PC-3 (cell line): ENCODE measurements around the gene NPBWR2. TPM values are rescaled to one million over a fixed set of nuclear protein-coding genes. Genes with fewer than 3 reads are reported as not detected.

Experiments
- ATAC-seq: fragments of 200-7000 bp; cut with Tn5 transposase; 2 replicates; pipeline ENCODE4 v1.9.1; 2020; ENCODE audit warnings: mild to moderate bottlenecking, moderate library complexity
- BruUV-seq: library from RNA; stranded (reverse); fragments of 400-500 nt; replicated peaks from 2 replicates; lab custom pipeline; 2021; lab: Mats Ljungman, UMichigan
- CTCF ChIA-PET: fragments of 300-600 bp; sonication (Branson Sonifier 250); formaldehyde crosslinking; loops from one replicate; lab custom pipeline; 2022; ENCODE audit warnings: antibody characterized with exemption; lab: Charles Lee
- POLR2A ChIA-PET: fragments of 300-600 bp; sonication (Branson Sonifier 250); formaldehyde crosslinking; loops from one replicate; lab custom pipeline; 2022; ENCODE audit warnings: antibody characterized with exemption; ENCODE audit not compliant: unreplicated experiment; lab: Charles Lee
- DNase-seq: peaks from one replicate; pipeline ENCODE4 v3.0.0-alpha.2; 2015
- H2AFZ ChIP-seq: fragments of 300-600 bp; sonication (generic); 2 replicates; pipeline ENCODE4 v1.6.0; 2016; ENCODE audit warnings: antibody characterized with exemption, low read length
- H3F3A ChIP-seq: fragments of 300-600 bp; sonication (generic); one replicate; pipeline ENCODE4 v1.6.0; 2017; ENCODE audit warnings: antibody characterized with exemption, low read length, control low read depth, mild to moderate bottlenecking; ENCODE audit not compliant: unreplicated experiment
- H3K27ac ChIP-seq: fragments of 300-600 bp; sonication (generic); 2 replicates; pipeline ENCODE4 v1.5.1; 2016; ENCODE audit warnings: mild to moderate bottlenecking, low read length
- H3K27me3 ChIP-seq: fragments of 300-600 bp; sonication (generic); 2 replicates; pipeline ENCODE4 v1.6.1; 2016; ENCODE audit warnings: low read length, mixed read lengths
- H3K36me3 ChIP-seq: fragments of 300-600 bp; sonication (generic); 2 replicates; pipeline ENCODE4 v1.6.1; 2016; ENCODE audit warnings: low read depth, mixed run types, low read length, mixed read lengths
- H3K4me1 ChIP-seq: fragments of 300-600 bp; sonication (generic); 2 replicates; pipeline ENCODE4 v1.5.1; 2016; ENCODE audit warnings: low read length; ENCODE audit not compliant: insufficient read depth
- H3K4me2 ChIP-seq: fragments of 300-600 bp; sonication (generic); 2 replicates; pipeline ENCODE4 v1.6.0; 2016; ENCODE audit warnings: low read length
- H3K4me3 ChIP-seq: fragments of 300-600 bp; sonication (generic); 2 replicates; pipeline ENCODE4 v1.5.1; 2016; ENCODE audit warnings: mild to moderate bottlenecking, low read length, mixed read lengths
- H3K79me2 ChIP-seq: fragments of 300-600 bp; sonication (generic); 2 replicates; pipeline ENCODE4 v1.6.1; 2017; ENCODE audit warnings: low read length, mixed read lengths
- H3K9ac ChIP-seq: fragments of 300-600 bp; sonication (generic); 2 replicates; pipeline ENCODE4 v1.6.0; 2016; ENCODE audit warnings: mild to moderate bottlenecking, low read length
- H3K9me2 ChIP-seq: fragments of 300-600 bp; sonication (generic); replicated peaks from 2 replicates; pipeline ENCODE4 v1.6.1; 2016; ENCODE audit warnings: mixed run types, low read length, mixed read lengths
- H3K9me3 ChIP-seq: fragments of 300-600 bp; sonication (generic); 2 replicates; pipeline ENCODE4 v1.6.1; 2016; ENCODE audit warnings: low read length, mixed read lengths
- H4K20me1 ChIP-seq: fragments of 300-600 bp; sonication (generic); 2 replicates; pipeline ENCODE4 v1.6.1; 2016; ENCODE audit warnings: low read length, mixed read lengths
- EZH2 ChIP-seq: fragments of 300-600 bp; sonication (generic); IDR thresholded peaks from one replicate; pipeline ENCODE4 v1.6.1; 2017; ENCODE audit warnings: antibody characterized with exemption, mild to moderate bottlenecking, low read length; ENCODE audit not compliant: unreplicated experiment
- EZH2phosphoT487 ChIP-seq: fragments of 300-600 bp; sonication (generic); IDR thresholded peaks from 2 replicates; pipeline ENCODE4 v1.6.1; 2018; ENCODE audit warnings: mild to moderate bottlenecking, antibody characterized with exemption, low read length, borderline replicate concordance
- intact Hi-C: fragments of 100-400 bp; cut with micrococcal nuclease; formaldehyde crosslinking; loops from 2 replicates; pipeline ENCODE4 v1.9.0; 2023
- total RNA-seq: library from RNA; depleted of rRNA; stranded (reverse); fragments of >200 nt; gene quantifications from 2 replicates; pipeline ENCODE4 v1.2.3, GENCODE V29; 2014
- TF ChIP-seq, protein P1 (sequence below): fragments of 300-600 bp; sonication (generic); conservative IDR thresholded peaks from 2 replicates; pipeline ENCODE4 v1.5.1; 2017; ENCODE audit warnings: antibody characterized with exemption, low read depth, mild to moderate bottlenecking, low read length

NPBWR2 gene
- total RNA-seq, 1 experiment from 2014 or later: not detected

DNA sequence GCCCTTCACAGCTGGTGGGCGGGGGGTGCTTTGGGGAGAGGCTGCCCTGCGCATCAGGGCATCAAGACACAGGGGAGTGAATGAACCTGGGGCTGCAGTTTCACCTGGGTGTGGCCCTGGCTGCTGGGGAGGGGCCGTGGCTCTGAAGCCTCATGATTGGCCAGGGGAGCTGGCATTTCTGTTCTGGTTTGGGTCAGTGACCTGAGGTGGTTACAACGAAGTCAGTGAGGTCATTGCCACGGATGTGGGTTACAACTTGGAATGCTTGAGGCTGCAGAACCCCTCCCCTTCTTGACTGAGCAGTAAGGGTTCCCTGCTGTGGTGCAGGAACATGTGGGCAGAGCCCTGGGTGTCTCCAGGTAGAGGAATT lies 41.4 kb downstream of the NPBWR2 start:
- Histone ChIP-seq H3K27me3 (no peaks in the 10 kb centered on the region), H3K9me2 (no peaks in the 10 kb centered on the region), H2AFZ (no peak overlapping the region), H3K4me2 (peak overlapping the region; percentile 37), H4K20me1 (no peaks in the 10 kb centered on the region), H3K4me1 (peaks cover 36% of the 10 kb centered on the region), H3K79me2 (peaks cover 10% of the 10 kb centered on the region), H3K9me3 (no peaks in the 10 kb centered on the region), H3F3A (no peaks in the 10 kb centered on the region), H3K9ac (peak overlapping the region; percentile 26; the same call in 1 of the 2 replicates), H3K36me3 (no peaks in the 10 kb centered on the region), H3K27ac (peak overlapping the region; percentile 58), H3K4me3 (no peak overlapping the region)
- intact Hi-C loops: no loop called here
- TF ChIP-seq, protein P1, sequence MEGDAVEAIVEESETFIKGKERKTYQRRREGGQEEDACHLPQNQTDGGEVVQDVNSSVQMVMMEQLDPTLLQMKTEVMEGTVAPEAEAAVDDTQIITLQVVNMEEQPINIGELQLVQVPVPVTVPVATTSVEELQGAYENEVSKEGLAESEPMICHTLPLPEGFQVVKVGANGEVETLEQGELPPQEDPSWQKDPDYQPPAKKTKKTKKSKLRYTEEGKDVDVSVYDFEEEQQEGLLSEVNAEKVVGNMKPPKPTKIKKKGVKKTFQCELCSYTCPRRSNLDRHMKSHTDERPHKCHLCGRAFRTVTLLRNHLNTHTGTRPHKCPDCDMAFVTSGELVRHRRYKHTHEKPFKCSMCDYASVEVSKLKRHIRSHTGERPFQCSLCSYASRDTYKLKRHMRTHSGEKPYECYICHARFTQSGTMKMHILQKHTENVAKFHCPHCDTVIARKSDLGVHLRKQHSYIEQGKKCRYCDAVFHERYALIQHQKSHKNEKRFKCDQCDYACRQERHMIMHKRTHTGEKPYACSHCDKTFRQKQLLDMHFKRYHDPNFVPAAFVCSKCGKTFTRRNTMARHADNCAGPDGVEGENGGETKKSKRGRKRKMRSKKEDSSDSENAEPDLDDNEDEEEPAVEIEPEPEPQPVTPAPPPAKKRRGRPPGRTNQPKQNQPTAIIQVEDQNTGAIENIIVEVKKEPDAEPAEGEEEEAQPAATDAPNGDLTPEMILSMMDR: no peak
- no peak for TF ChIP-seq EZH2
- no peak for TF ChIP-seq EZH2phosphoT487
- DNase-seq (peak; percentile 82), ATAC-seq (peak; percentile 5)
- ChIA-PET POLR2A (no interaction called here), CTCF (no interaction called here)
- BruUV-seq: no TSS peak

DNA sequence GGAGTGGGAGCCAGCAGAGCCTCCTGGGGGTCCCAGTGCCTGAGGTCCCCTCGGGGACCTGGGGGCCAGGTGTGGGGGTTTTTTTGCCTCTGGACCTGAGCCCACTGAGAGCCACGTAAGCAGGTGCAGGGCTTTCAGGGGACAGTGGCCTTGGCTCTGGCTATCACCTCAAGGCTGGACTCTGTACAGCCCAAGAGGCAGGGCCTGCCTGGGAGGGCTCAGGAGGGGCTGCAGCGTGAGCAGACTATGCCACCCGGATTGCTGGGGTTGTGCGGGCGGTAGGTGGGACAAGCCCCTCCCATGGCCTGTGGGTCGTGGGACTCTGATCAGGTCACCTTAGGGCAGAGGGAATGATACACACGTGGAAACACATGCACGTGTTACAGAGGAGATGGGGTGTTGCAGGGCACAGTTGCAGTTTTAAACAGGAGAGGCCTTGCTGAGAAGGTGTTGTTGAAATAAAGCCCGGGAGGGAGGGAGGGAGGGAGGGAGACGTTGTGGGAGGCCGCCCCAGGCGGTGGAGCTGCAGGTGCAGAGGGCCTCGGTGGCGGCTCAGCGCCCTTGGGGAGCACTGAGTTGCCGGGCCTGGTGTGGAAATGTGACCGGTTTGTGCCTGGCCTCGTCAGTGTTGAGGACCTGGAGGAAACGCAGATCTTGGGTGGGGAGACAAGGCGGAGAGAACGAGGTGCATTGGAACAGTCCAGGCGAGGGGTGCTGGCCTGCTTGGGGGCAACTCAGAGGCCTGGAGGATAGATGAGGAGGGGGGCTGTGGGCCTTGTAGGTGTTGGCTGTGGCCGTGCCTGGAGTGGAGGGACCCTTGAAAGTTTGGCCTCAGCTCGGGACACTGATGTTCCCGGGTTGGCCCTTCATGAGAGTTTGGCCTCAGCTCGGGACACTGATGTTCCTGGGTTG lies 42.0 kb downstream of the NPBWR2 start:
- H3K4me3 ChIP-seq: no peak overlapping the region
- peaks cover 10% of the 10 kb centered on the region for H3K79me2 ChIP-seq
- peak overlapping the region; percentile 26; the same call in 1 of the 2 replicates for H3K9ac ChIP-seq
- no peaks in the 10 kb centered on the region for H3K36me3 ChIP-seq
- peak overlapping the region; percentile 95 for H3K4me2 ChIP-seq
- no peak for ATAC-seq
- H3F3A ChIP-seq: no peaks in the 10 kb centered on the region
- H3K9me3 ChIP-seq: no peaks in the 10 kb centered on the region
- BruUV-seq: no TSS peak
- no peak for DNase-seq
- H2AFZ ChIP-seq: no peak overlapping the region
- peaks cover 36% of the 10 kb centered on the region for H3K4me1 ChIP-seq
- H3K27ac ChIP-seq: peak overlapping the region; percentile 58
- ChIA-PET POLR2A (no interaction called here), CTCF (no interaction called here)
- no peaks in the 10 kb centered on the region for H3K27me3 ChIP-seq
- TF ChIP-seq EZH2 (no peak), EZH2phosphoT487 (no peak)
- TF ChIP-seq, protein P1: no peak
- intact Hi-C loops: no loop called here
- H3K9me2 ChIP-seq: no peaks in the 10 kb centered on the region
- H4K20me1 ChIP-seq: no peaks in the 10 kb centered on the region

DNA sequence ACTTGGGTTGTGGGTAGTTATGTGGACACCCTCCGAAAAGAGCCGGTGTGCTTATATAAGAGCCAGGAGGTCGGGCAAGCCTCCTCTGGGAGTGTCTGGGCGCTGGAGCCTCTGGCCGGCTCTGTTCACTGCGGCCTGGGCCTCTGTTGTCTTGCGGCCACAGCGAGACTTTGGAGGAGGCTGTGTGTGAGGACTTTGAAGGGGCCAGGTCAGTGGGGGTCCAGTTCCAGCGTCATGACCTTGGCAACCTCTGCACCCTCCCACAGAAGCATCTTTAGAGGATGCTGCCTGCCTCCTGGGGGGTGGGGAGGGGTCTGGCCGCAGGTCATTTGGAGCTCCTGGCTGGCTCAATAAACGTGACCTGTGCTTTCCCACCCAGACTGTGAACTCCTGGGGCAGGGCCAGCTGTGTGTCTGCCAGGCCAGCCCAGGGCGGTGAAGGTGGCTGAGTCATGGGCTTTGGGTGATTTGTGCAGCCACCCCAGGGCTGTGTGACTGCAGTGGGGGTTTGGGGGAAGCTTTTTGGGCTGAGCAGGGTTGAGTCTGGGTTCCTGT lies 43.1 kb downstream of the NPBWR2 start:
- Histone ChIP-seq H3K36me3 (no peaks in the 10 kb centered on the region), H3K4me3 (peak overlapping the region; percentile 79), H3K9me3 (no peaks in the 10 kb centered on the region), H3K27ac (peak overlapping the region; percentile 73), H3K4me1 (peaks cover 36% of the 10 kb centered on the region), H3K79me2 (peaks cover 10% of the 10 kb centered on the region), H2AFZ (peak overlapping the region; percentile 67), H3F3A (no peaks in the 10 kb centered on the region), H4K20me1 (no peaks in the 10 kb centered on the region), H3K9ac (peak overlapping the region; percentile 84), H3K4me2 (peak overlapping the region; percentile 95), H3K9me2 (no peaks in the 10 kb centered on the region), H3K27me3 (no peaks in the 10 kb centered on the region)
- POLR2A ChIA-PET: no interaction called here
- intact Hi-C loops: no loop called here
- BruUV-seq: no TSS peak
- ATAC-seq: peak; percentile 43
- TF ChIP-seq EZH2phosphoT487: no peak
- TF ChIP-seq, protein P1: no peak
- no peak for TF ChIP-seq EZH2
- CTCF ChIA-PET: no interaction called here
- DNase-seq: peak; percentile 72
